ENCODE measurements around the gene MCM3.

GRCh38 chr6:52301326-52301725, 16.8 kb upstream of the MCM3 start:
- no peak for TF ChIP-seq CTCF (IDR thresholded peaks at IDR 0.05)
- TF ChIP-seq POLR2A (IDR thresholded peaks at IDR 0.05), result no peak
